Endothelial cell of umbilical vein (primary cell): ENCODE measurements around the gene DGLUCY. TPM values are rescaled to one million over a fixed set of nuclear protein-coding genes. Genes with fewer than 3 reads are reported as not detected.

Source experiments
- BruUV-seq: library from RNA; stranded (reverse); fragments of 400-500 nt; replicated peaks from 2 replicates; lab custom pipeline; 2021; lab: Mats Ljungman, UMichigan
- CTCF ChIA-PET: fragments of 300-600, 350-600 bp; sonication (Branson Sonifier 250); formaldehyde crosslinking; loops from one replicate; lab custom pipeline; 2021; ENCODE audit warnings: antibody characterized with exemption, inconsistent platforms; lab: Charles Lee
- POLR2A ChIA-PET: fragments of 300-600, 350-600 bp; sonication (Branson Sonifier 250); formaldehyde crosslinking; loops from one replicate; lab custom pipeline; 2021; ENCODE audit warnings: antibody characterized with exemption, inconsistent platforms; lab: Charles Lee
- DNase-seq: peaks from one replicate; pipeline ENCODE4 v3.0.0-alpha.2; 2011; ENCODE audit warnings: low read depth, low spot score
- FAIRE-seq: peaks from 2 replicates; lab custom pipeline; 2011; peaks lifted over from hg19 to GRCh38; lab: Jason Lieb, UNC
- H2AFZ ChIP-seq: 2 replicates; pipeline ENCODE4 v1.6.0; 2012; ENCODE audit warnings: low read depth, low read length, control low read depth, inconsistent platforms
- H3K27ac ChIP-seq: 2 replicates; pipeline ENCODE4 v1.5.1; 2011; ENCODE audit warnings: low read depth, mild to moderate bottlenecking, control low read depth, low read length, moderate library complexity; ENCODE audit not compliant: insufficient read depth
- H3K27me3 ChIP-seq, 2 experiments: 2 replicates each; pipeline versions ENCODE4 v1.6.0 to v1.6.1; 2011; ENCODE audit warnings: low read length in 2 of 2, mixed read lengths in 1 of 2; ENCODE audit not compliant: control insufficient read depth in 2 of 2, insufficient read depth in 2 of 2
- H3K36me3 ChIP-seq, 2 experiments: 2 replicates in 1 of 2; 3 replicates in 1 of 2; pipeline ENCODE4 v1.5.1; 2011; ENCODE audit warnings: low read length in 2 of 2, mild to moderate bottlenecking in 1 of 2, moderate library complexity in 1 of 2; ENCODE audit not compliant: control insufficient read depth in 2 of 2, insufficient read depth in 2 of 2; ENCODE audit errors: extremely low read depth in 1 of 2
- H3K4me1 ChIP-seq: 3 replicates; pipeline ENCODE4 v1.5.1; 2011; ENCODE audit warnings: mild to moderate bottlenecking, low read length; ENCODE audit not compliant: control insufficient read depth, insufficient read depth; ENCODE audit errors: extremely low read depth
- H3K4me2 ChIP-seq: 2 replicates; pipeline ENCODE4 v1.6.1; 2011; ENCODE audit warnings: low read length, control low read depth, mixed read lengths; ENCODE audit not compliant: insufficient read depth
- H3K4me3 ChIP-seq, 3 experiments: fragments of 200-600 bp in 1 of 3; sonication (generic), shearing (Covaris generic) in 1 of 3; replicated peaks in 1 of 3; 2 replicates each; pipeline ENCODE4 v1.5.1; 2011 to 2016; ENCODE audit warnings: control low read depth in 3 of 3, low read length in 3 of 3, mild to moderate bottlenecking in 2 of 3, inconsistent platforms in 1 of 3, low read depth in 1 of 3, moderate library complexity in 1 of 3; ENCODE audit not compliant: insufficient read depth in 1 of 3
- H3K79me2 ChIP-seq: 2 replicates; pipeline ENCODE4 v1.6.0; 2012; ENCODE audit warnings: low read length, inconsistent platforms; ENCODE audit not compliant: control insufficient read depth, insufficient read depth
- H3K9ac ChIP-seq: replicated peaks from 2 replicates; pipeline ENCODE3; 2011; ENCODE audit warnings: low read length, control low read depth; ENCODE audit not compliant: insufficient read depth; ENCODE audit errors: extremely low read depth
- H3K9me1 ChIP-seq: replicated peaks from 3 replicates; pipeline ENCODE4 v1.6.0; 2011; ENCODE audit warnings: mild to moderate bottlenecking, low read length; ENCODE audit not compliant: control insufficient read depth, insufficient read depth; ENCODE audit errors: extremely low read depth
- H3K9me3 ChIP-seq: replicated peaks from 2 replicates; pipeline ENCODE4 v1.5.1; 2012; ENCODE audit warnings: low read length, inconsistent platforms; ENCODE audit not compliant: control insufficient read depth, insufficient read depth
- H4K20me1 ChIP-seq: replicated peaks from 2 replicates; pipeline ENCODE3; 2011; ENCODE audit warnings: mild to moderate bottlenecking, low read length; ENCODE audit not compliant: control insufficient read depth, insufficient read depth; ENCODE audit errors: extremely low read depth
- CTCF ChIP-seq, 2 donors: IDR thresholded peaks; 1 replicate in 1 of 2; 2 replicates in 1 of 2; pipeline ENCODE4 v1.5.1; 2011; ENCODE audit warnings: low read length in 2 of 2, mild to moderate bottlenecking in 2 of 2, moderate library complexity in 2 of 2, control low read depth in 1 of 2, inconsistent platforms in 1 of 2, low read depth in 1 of 2; ENCODE audit not compliant: insufficient read depth in 1 of 2; ENCODE audit errors: extremely low read depth in 1 of 2
- FOS ChIP-seq: IDR thresholded peaks from 2 replicates; pipeline ENCODE4 v1.6.1; 2011; ENCODE audit warnings: mild to moderate bottlenecking, low read length, moderate library complexity, borderline replicate concordance; ENCODE audit not compliant: insufficient read depth
- GATA2 ChIP-seq: IDR thresholded peaks from 2 replicates; pipeline ENCODE4 v1.7.0; 2011; ENCODE audit warnings: low read depth, mild to moderate bottlenecking, moderate library complexity, mixed read lengths, low read length; ENCODE audit not compliant: insufficient read length, insufficient read depth
- JUN ChIP-seq: IDR thresholded peaks from 2 replicates; pipeline ENCODE4 v1.6.1; 2011; ENCODE audit warnings: borderline replicate concordance, low read depth; ENCODE audit not compliant: insufficient read length, insufficient read depth
- POLR2A ChIP-seq: IDR thresholded peaks from 2 replicates; pipeline ENCODE4 v1.6.1; 2012; ENCODE audit warnings: low read depth, mild to moderate bottlenecking, control low read depth, low read length
- POLR2AphosphoS5 ChIP-seq: IDR thresholded peaks from 2 replicates; pipeline ENCODE4 v1.6.1; 2012; ENCODE audit warnings: low read depth, mild to moderate bottlenecking, control low read depth, low read length, moderate library complexity; ENCODE audit not compliant: insufficient read depth
- dilution Hi-C: fragments of 300-500 bp; cut with MboI; formaldehyde crosslinking; loops from one replicate; pipeline ENCODE4 v1.15.0; 2019; ENCODE audit warnings: low sequenced_read_pairs; ENCODE audit not compliant: extremely low pct_ligation_motif_present
- intact Hi-C: fragments of 100-400 bp; cut with micrococcal nuclease; formaldehyde crosslinking; loops from one replicate; pipeline ENCODE4 v1.10.0; 2022
- polyA plus RNA-seq, 4 experiments: library from polyadenylated mRNA; depleted of rRNA in 3 of 4; stranded (reverse) in 3 of 4; unstranded in 1 of 4; fragments of >200 nt; gene quantifications; 2 replicates each; pipeline versions ENCODE4 v1.2.1 to v1.2.3, GENCODE V29; 2011 to 2012; ENCODE audit warnings: missing spikeins in 1 of 4
- total RNA-seq: library from RNA; stranded (reverse); gene quantifications from 2 replicates; pipeline ENCODE4 v1.2.3, GENCODE V29; 2021

DGLUCY gene
- total and polyA plus RNA-seq, 2 donors (not counting 3 experiments of a cell fraction or from before 2014, with no cell fraction given): 40.9 to 65.6 TPM

DNA sequence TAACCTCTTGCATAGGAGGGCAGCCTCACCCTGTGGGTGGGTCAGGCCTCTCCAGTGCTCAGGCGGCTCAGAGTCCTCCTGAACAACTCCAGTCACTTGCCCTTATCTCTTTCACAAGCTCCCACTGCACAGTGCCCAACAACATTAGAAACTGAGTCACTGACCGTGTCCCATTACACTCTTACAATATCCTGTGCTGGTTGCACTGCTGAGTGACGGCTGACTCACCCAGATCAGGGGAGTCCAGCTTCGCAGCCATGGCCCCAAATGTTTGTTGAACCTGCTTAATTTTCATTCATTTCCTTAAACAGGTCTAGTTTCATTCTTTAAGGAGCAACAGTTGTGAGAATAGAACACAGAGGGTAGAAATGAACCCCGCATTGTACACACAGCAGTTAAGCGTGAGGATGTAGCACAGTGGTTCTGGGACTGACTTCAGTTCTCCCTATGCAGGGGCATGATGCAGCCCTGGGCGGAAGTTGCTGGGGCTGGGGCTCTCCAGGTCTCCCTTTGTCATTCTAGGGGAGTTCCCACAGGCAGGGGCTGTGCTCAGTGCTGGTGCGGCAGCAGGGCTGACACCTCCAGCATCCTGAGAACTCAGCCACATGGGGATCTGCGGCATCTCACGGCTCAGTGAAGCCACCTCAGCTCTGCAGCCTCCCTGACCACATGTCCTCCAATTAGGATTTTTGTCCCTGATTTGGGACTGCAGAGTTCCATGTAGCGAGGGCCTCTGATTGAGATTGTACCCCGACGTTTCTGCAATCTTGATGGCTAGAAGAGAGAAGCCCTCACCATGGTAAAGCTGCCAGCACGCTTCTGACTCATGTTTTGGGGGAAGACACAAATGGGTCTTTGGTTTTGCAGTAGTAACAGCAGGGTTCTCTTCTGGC, 114.5 kb downstream of the DGLUCY start:
- ChIA-PET CTCF (interaction anchor here (1.6 to 3.3 kb wide), 4 partner anchors 8 to 51 kb away, joined by 3 to 11 read pairs (median 5); no protein-coding TSS in a partner anchor), POLR2A (interaction anchor here (0.6 kb wide), 1 partner anchor 42 kb away, joined by 7 read pairs; no protein-coding TSS in a partner anchor)
- dilution Hi-C loops: no loop called here
- BruUV-seq: no TSS peak
- Histone ChIP-seq H3K9ac (no peak overlapping the region), H3K36me3 (no peaks in the 10 kb centered on the region), H3K4me1 (peaks cover 10% of the 10 kb centered on the region), H3K9me3 (no peaks in the 10 kb centered on the region), H2AFZ (no peak overlapping the region), H3K4me3 (no peak overlapping the region), H3K4me2 (no peak overlapping the region), H4K20me1 (no peaks in the 10 kb centered on the region), H3K27me3 (no peaks in the 10 kb centered on the region), H3K27ac (no peak overlapping the region), H3K79me2 (no peaks in the 10 kb centered on the region), H3K9me1 (no peaks in the 10 kb centered on the region)
- peak; percentile 77 for FAIRE-seq
- intact Hi-C loops: no loop called here
- peak; percentile 87 for TF ChIP-seq FOS
- no peak for TF ChIP-seq CTCF (IDR thresholded peaks at IDR 0.05; ENCODE audit: extremely low read depth in 1 of 2, insufficient read depth in 1 of 2, low read depth in 1 of 2, low read length in 2 of 2)
- TF ChIP-seq POLR2AphosphoS5: peak; percentile 51
- TF ChIP-seq JUN: peak; percentile 30
- TF ChIP-seq GATA2: peak; percentile 67
- no peak for TF ChIP-seq POLR2A
- DNase-seq: peak; percentile 75
